PFSK-1 (cell line): ENCODE data around the gene STPG4.

Experiments
- FOXP2 ChIP-seq: optimal IDR thresholded peaks from 2 replicates; pipeline ENCODE3; 2011; ENCODE audit warnings: borderline replicate concordance, control low read depth, inconsistent platforms; ENCODE audit not compliant: insufficient read depth; ENCODE audit errors: extremely low read length, extremely low read depth
- POLR2AphosphoS5 ChIP-seq: IDR thresholded peaks from 2 replicates; pipeline ENCODE4 v1.6.1; 2012; ENCODE audit warnings: low read depth, mild to moderate bottlenecking, control low read depth, low read length, moderate library complexity
- SIN3A ChIP-seq: IDR thresholded peaks from 2 replicates; pipeline ENCODE4 v1.6.1; 2012; ENCODE audit warnings: mild to moderate bottlenecking, low read length, moderate library complexity, borderline replicate concordance; ENCODE audit not compliant: insufficient read depth

DNA sequence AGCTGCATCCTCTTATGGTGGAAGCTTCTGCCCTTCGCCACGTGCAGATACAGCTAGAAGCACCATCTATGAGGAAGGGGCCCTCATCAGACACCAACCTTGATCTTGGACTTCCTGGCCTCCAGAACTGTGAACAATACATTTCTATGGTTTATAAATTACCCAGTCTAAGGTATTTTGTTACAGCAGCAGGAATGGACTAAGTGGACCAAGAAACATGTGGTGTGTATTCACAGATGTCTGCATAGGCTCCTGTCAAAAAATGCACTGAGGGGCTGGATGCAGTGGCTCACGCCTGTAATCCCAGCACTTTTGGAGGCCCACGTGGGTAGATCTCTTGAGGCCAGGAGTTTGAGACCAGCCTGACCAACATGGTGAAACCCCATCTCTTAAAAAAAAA lies 57.5 kb downstream of the STPG4 start:
- TF ChIP-seq POLR2AphosphoS5, result no peak
- TF ChIP-seq SIN3A, result no peak
- no peak for TF ChIP-seq FOXP2
